IMR-90 (cell line): ENCODE data around the gene ZBTB11. TPM values are rescaled to one million over a fixed set of nuclear protein-coding genes. Genes with fewer than 3 reads are reported as not detected.

Experiments
- ATAC-seq: fragments of 200-7000 bp; cut with Tn5 transposase; 2 replicates; pipeline ENCODE4 v1.9.1; 2020; ENCODE audit warnings: low read depth, mild to moderate bottlenecking, moderate library complexity
- BruUV-seq: library from RNA; stranded (reverse); fragments of 400-500 nt; replicated peaks from 2 replicates; lab custom pipeline; 2021; lab: Mats Ljungman, UMichigan
- CTCF ChIA-PET: fragments of 300-600 bp; formaldehyde crosslinking; extraction: SDS; loops from one replicate; lab custom pipeline; 2021; ENCODE audit warnings: antibody characterized with exemption; lab: Yijun Ruan, JAX
- POLR2A ChIA-PET: fragments of 300-600 bp; sonication (Branson Sonifier 250); formaldehyde crosslinking; loops from one replicate; lab custom pipeline; 2022; ENCODE audit warnings: antibody characterized with exemption; ENCODE audit not compliant: unreplicated experiment; lab: Charles Lee
- DNase-seq: peaks from one replicate; pipeline ENCODE4 v3.0.0; 2013
- H2AFZ ChIP-seq: replicated peaks from 2 replicates; pipeline ENCODE3; 2013; ENCODE audit warnings: low read length, mild to moderate bottlenecking; ENCODE audit not compliant: poor library complexity
- H2AK5ac ChIP-seq: 2 replicates; pipeline ENCODE4 v1.6.1; 2013; ENCODE audit warnings: low read depth, low read length, inconsistent platforms
- H2AK9ac ChIP-seq: replicated peaks from 2 replicates; pipeline ENCODE3; 2013; ENCODE audit warnings: mild to moderate bottlenecking, low read depth, low read length, moderate library complexity; ENCODE audit not compliant: poor library complexity
- H2BK120ac ChIP-seq: 2 replicates; pipeline ENCODE4 v1.6.1; 2013; ENCODE audit warnings: low read depth, low read length, inconsistent platforms
- H2BK15ac ChIP-seq: 3 replicates; pipeline ENCODE4 v1.6.1; 2013; ENCODE audit warnings: low read depth, low read length, inconsistent platforms
- H2BK20ac ChIP-seq: 2 replicates; pipeline ENCODE4 v1.6.1; 2013; ENCODE audit warnings: low read depth, mild to moderate bottlenecking, inconsistent platforms, low read length, moderate library complexity
- H2BK5ac ChIP-seq: 2 replicates; pipeline ENCODE4 v1.6.1; 2013; ENCODE audit warnings: mild to moderate bottlenecking, low read depth, low read length, inconsistent platforms; ENCODE audit not compliant: poor library complexity, severe bottlenecking
- H3K14ac ChIP-seq: replicated peaks from 2 replicates; pipeline ENCODE4 v1.6.1; 2013; ENCODE audit warnings: low read depth, low read length, inconsistent platforms
- H3K18ac ChIP-seq: 2 replicates; pipeline ENCODE4 v1.6.1; 2013; ENCODE audit warnings: low read depth, low read length, control low read depth
- H3K23ac ChIP-seq: 2 replicates; pipeline ENCODE4 v1.6.1; 2013; ENCODE audit warnings: low read depth, low read length, inconsistent platforms
- H3K27ac ChIP-seq: 2 replicates; pipeline ENCODE4 v1.5.1; 2013; ENCODE audit warnings: mild to moderate bottlenecking, control low read depth, low read length; ENCODE audit not compliant: insufficient read depth
- H3K27me3 ChIP-seq: 2 replicates; pipeline ENCODE4 v1.6.1; 2013; ENCODE audit warnings: low read length; ENCODE audit not compliant: control insufficient read depth, insufficient read depth
- H3K36me3 ChIP-seq: 2 replicates; pipeline ENCODE4 v1.6.1; 2013; ENCODE audit warnings: low read length, mixed read lengths; ENCODE audit not compliant: control insufficient read depth, insufficient read depth
- H3K4ac ChIP-seq: 2 replicates; pipeline ENCODE4 v1.6.1; 2013; ENCODE audit warnings: low read depth, low read length, inconsistent platforms
- H3K4me1 ChIP-seq: 2 replicates; pipeline ENCODE4 v1.6.1; 2013; ENCODE audit warnings: low read length, mixed read lengths; ENCODE audit not compliant: control insufficient read depth, insufficient read depth
- H3K4me2 ChIP-seq: 2 replicates; pipeline ENCODE4 v1.6.1; 2013; ENCODE audit warnings: low read depth, mild to moderate bottlenecking, control low read depth, low read length, moderate library complexity
- H3K4me3 ChIP-seq: 2 replicates; pipeline ENCODE4 v1.5.1; 2013; ENCODE audit warnings: low read depth, mild to moderate bottlenecking, control low read depth, low read length, moderate library complexity; ENCODE audit not compliant: insufficient read depth
- H3K56ac ChIP-seq: 2 replicates; pipeline ENCODE4 v1.6.1; 2013; ENCODE audit warnings: low read length, inconsistent platforms; ENCODE audit not compliant: insufficient read depth; ENCODE audit errors: extremely low read depth
- H3K79me1 ChIP-seq, 2 experiments: 2 replicates each; pipeline ENCODE4 v1.6.1; 2013; ENCODE audit warnings: low read length in 2 of 2, inconsistent platforms in 1 of 2, low read depth in 1 of 2
- H3K9ac ChIP-seq: 2 replicates; pipeline ENCODE4 v1.6.1; 2013; ENCODE audit warnings: low read depth, low read length, control low read depth
- H3K9me1 ChIP-seq: 2 replicates; pipeline ENCODE4 v1.6.1; 2013; ENCODE audit warnings: low read length, inconsistent platforms; ENCODE audit not compliant: insufficient read depth
- H3K9me3 ChIP-seq: 2 replicates; pipeline ENCODE4 v1.6.1; 2013; ENCODE audit warnings: low read length; ENCODE audit not compliant: control insufficient read depth, insufficient read depth
- H4K20me1 ChIP-seq: 2 replicates; pipeline ENCODE4 v1.6.1; 2013; ENCODE audit warnings: low read length, inconsistent platforms; ENCODE audit not compliant: insufficient read depth
- H4K5ac ChIP-seq: 2 replicates; pipeline ENCODE4 v1.6.1; 2013; ENCODE audit warnings: mild to moderate bottlenecking, low read depth, low read length, control low read depth
- H4K8ac ChIP-seq, 2 experiments: 2 replicates each; pipeline ENCODE4 v1.6.1; 2013; ENCODE audit warnings: low read depth in 2 of 2, low read length in 2 of 2, control low read depth in 1 of 2, inconsistent platforms in 1 of 2
- H4K91ac ChIP-seq: 2 replicates; pipeline ENCODE4 v1.6.1; 2013; ENCODE audit warnings: low read depth, low read length, inconsistent platforms; ENCODE audit not compliant: insufficient read depth
- BHLHE40 ChIP-seq: fragments of 150-350 bp; IDR thresholded peaks from 2 replicates; pipeline ENCODE4 v1.6.1; 2016; ENCODE audit warnings: mild to moderate bottlenecking, low read depth, low read length
- CEBPB ChIP-seq: IDR thresholded peaks from 2 replicates; pipeline ENCODE4 v1.6.1; 2012; ENCODE audit warnings: low read depth, low read length, improper control_type of control experiment
- CHD1 ChIP-seq: IDR thresholded peaks from 2 replicates; pipeline ENCODE4 v1.6.1; 2012; ENCODE audit warnings: low read depth, low read length, improper control_type of control experiment
- ELK1 ChIP-seq: fragments of 150-350 bp; IDR thresholded peaks from 2 replicates; pipeline ENCODE4 v1.6.1; 2016; ENCODE audit warnings: low read depth, mild to moderate bottlenecking, low read length, moderate library complexity, borderline replicate concordance
- FOS ChIP-seq: fragments of 150-350 bp; IDR thresholded peaks from 2 replicates; pipeline ENCODE4 v1.6.1; 2016; ENCODE audit warnings: low read depth, low read length
- MAFK ChIP-seq: IDR thresholded peaks from 2 replicates; pipeline ENCODE4 v1.6.1; 2012; ENCODE audit warnings: low read depth, low read length, improper control_type of control experiment
- MXI1 ChIP-seq: IDR thresholded peaks from 2 replicates; pipeline ENCODE4 v1.6.1; 2012; ENCODE audit warnings: low read depth, mild to moderate bottlenecking, low read length, moderate library complexity, borderline replicate concordance
- NFE2L2 ChIP-seq: fragments of 150-350 bp; IDR thresholded peaks from 2 replicates; pipeline ENCODE4 v1.6.1; 2016; ENCODE audit warnings: low read depth, mild to moderate bottlenecking, low read length
- RCOR1 ChIP-seq: IDR thresholded peaks from 2 replicates; pipeline ENCODE4 v1.6.1; 2012; ENCODE audit warnings: mild to moderate bottlenecking, low read length, improper control_type of control experiment; ENCODE audit not compliant: insufficient replicate concordance
- SMC3 ChIP-seq: fragments of 150-350 bp; IDR thresholded peaks from 2 replicates; pipeline ENCODE4 v1.6.1; 2016; ENCODE audit warnings: low read depth, mild to moderate bottlenecking, antibody characterized with exemption, low read length, moderate library complexity
- USF2 ChIP-seq: fragments of 150-350 bp; IDR thresholded peaks from 2 replicates; pipeline ENCODE4 v1.6.1; 2017; ENCODE audit warnings: mild to moderate bottlenecking, antibody characterized with exemption, low read length, low read depth
- WGBS, 2 experiments: methylation state at CpG; one replicate each; pipeline versions ENCODE4 v1.1.5 to v1.1.7; 2013; ENCODE audit warnings: missing lambda C conversion rate in 2 of 2; ENCODE audit not compliant: insufficient read length in 1 of 2; ENCODE audit errors: extremely low coverage in 2 of 2; 5-methylcytosine and 5-hydroxymethylcytosine counted together
- dilution Hi-C: fragments of 300-500 bp; cut with HindIII; formaldehyde crosslinking; loops from one replicate; pipeline ENCODE4 v1.14.3; 2018; ENCODE audit warnings: low sequenced_read_pairs; ENCODE audit not compliant: unreplicated experiment
- in situ Hi-C: fragments of 300-500 bp; cut with MboI; formaldehyde crosslinking; loops from 3 replicates; pipeline ENCODE4 v1.14.3; 2019; ENCODE audit warnings: low sequenced_read_pairs, inconsistent platforms, mixed read lengths
- intact Hi-C: fragments of 100-400 bp; cut with micrococcal nuclease; formaldehyde crosslinking; loops from 2 replicates; pipeline ENCODE4 v1.10.0; 2022
- polyA plus RNA-seq, 3 experiments: library from polyadenylated mRNA; depleted of rRNA; stranded (reverse); fragments of >200 nt; gene quantifications; 2 replicates each; pipeline ENCODE4 v1.2.3, GENCODE V29; 2012; ENCODE audit warnings: low replicate concordance in 1 of 3
- total RNA-seq: library from RNA; depleted of rRNA; stranded (reverse); fragments of >200 nt; gene quantifications from 2 replicates; pipeline ENCODE4 v1.2.3, GENCODE V29; 2012

Gene ZBTB11
- total and polyA plus RNA-seq, 2 of the 4 experiments (the other 2 are of a cell fraction) = 6.0 to 17.2 TPM

- Histone ChIP-seq H3K4me3 (no peak overlapping the region), H3K23ac (no peak overlapping the region), H2AFZ (no peak overlapping the region), H3K79me1 (no peaks in the 10 kb centered on the region), H3K36me3 (peaks cover 5% of the 10 kb centered on the region; the same call in 1 of the 2 replicates), H4K20me1 (no peaks in the 10 kb centered on the region), H3K9me1 (peaks cover 9% of the 10 kb centered on the region), H4K8ac (no peak overlapping the region), H3K4me2 (peak overlapping the region; percentile 53; the same call in 1 of the 2 replicates), H3K27me3 (no peaks in the 10 kb centered on the region), H4K91ac (no peak overlapping the region), H2BK15ac (no peak overlapping the region), H3K4ac (no peak overlapping the region), H3K9ac (no peak overlapping the region), H3K14ac (no peak overlapping the region), H2AK5ac (no peak overlapping the region), H3K56ac (no peak overlapping the region), H2BK20ac (no peak overlapping the region), H3K9me3 (no peaks in the 10 kb centered on the region), H2BK5ac (no peak overlapping the region), H4K5ac (no peak overlapping the region), H2BK120ac (no peak overlapping the region), H2AK9ac (no peak overlapping the region), H3K27ac (no peak overlapping the region), H3K4me1 (0 out of 2 replicates have a peak, but pooled peaks cover 1% of the 10 kb centered on the region), H3K18ac (no peak overlapping the region)
- TF ChIP-seq MAFK (no peak), CHD1 (no peak), SMC3 (no peak), RCOR1 (no peak), ELK1 (no peak), NFE2L2 (no peak), USF2 (no peak), CEBPB (no peak), BHLHE40 (0 out of 2 replicates have a peak, but pooled peaks have one; percentile 25), MXI1 (no peak), FOS (0 out of 2 replicates have a peak, but pooled peaks have one; percentile 9)
- no TSS peak for BruUV-seq
- no CpG with 5 or more reads among the region's 6 CpGs for WGBS, 2 experiments
- CTCF ChIA-PET = no interaction called here
- dilution Hi-C loops = no loop called here
- in situ Hi-C loops = no loop called here
- POLR2A ChIA-PET = no interaction called here
- ATAC-seq (peak; percentile 76), DNase-seq (peak; percentile 84)
- intact Hi-C loops = no loop called here
Measured at GRCh38 chr3:101643861-101644613, 32.9 kb downstream of the ZBTB11 start.
